Measurements from ENCODE around the gene PITX1.

PITX1 gene

GRCh38 chr5:135075621-135076020 is 41.6 kb upstream of the PITX1 start:
- Histone ChIP-seq H3K4me1 (ENCODE audit: insufficient read depth, insufficient read length) (peaks cover 7% of the 10 kb centered on the region), H3K36me3 (ENCODE audit: insufficient read depth, insufficient read length, low read length) (no peaks in the 10 kb centered on the region), H3K9ac (ENCODE audit: insufficient read length, low read depth) (no peak overlapping the region), H3K9me3 (ENCODE audit: insufficient read depth, low read length) (no peaks in the 10 kb centered on the region; the same call in 1 of the 2 replicates), H3K27me3 (ENCODE audit: insufficient read depth, insufficient read length) (peaks cover 13% of the 10 kb centered on the region), H3K4me3 (ENCODE audit: insufficient read length, low read depth) (no peak overlapping the region)
- no peak for DNase-seq (ENCODE audit: low read depth, low spot score)
- TF ChIP-seq ZNF274 (IDR thresholded peaks at IDR 0.05; ENCODE audit: low read depth, low read length) = no peak
- no peak for TF ChIP-seq YY1 (IDR thresholded peaks at IDR 0.05; ENCODE audit: insufficient read depth, insufficient read length)
- TF ChIP-seq SUZ12 (IDR thresholded peaks at IDR 0.05; ENCODE audit: extremely low read depth, insufficient read depth, insufficient read length) = no peak

DNA sequence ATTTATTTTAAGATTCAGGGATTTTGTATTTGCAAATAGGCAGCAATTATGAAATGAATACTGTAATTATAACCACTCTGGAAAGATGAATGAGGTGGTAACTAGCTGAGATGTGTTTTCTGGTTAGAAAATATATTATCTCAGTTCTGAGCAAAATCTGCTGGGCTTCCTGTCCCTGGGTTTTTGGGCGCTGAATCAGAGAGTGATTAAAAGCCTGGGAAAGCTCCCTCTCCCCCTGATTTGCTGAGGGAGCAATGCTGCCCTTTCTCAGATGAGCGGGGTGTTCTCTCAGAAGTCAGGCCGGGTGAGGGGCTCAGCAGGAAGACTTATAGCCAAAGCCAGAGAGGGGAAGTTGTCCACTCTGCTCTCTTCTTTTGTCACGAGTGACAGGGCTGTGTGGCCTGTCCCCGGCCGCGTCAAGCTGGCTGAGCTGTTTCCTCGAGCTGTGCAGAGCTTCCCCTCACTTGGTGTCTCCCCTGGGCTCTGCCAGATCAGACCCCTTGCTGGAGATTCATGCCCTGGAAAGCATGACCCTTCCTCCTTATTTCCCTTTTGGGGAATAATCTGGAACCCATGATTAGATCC is 39.8 kb upstream of the PITX1 start:
- Histone ChIP-seq H3K9ac (ENCODE audit: insufficient read length, low read depth) (no peak overlapping the region), H3K4me1 (ENCODE audit: insufficient read depth, insufficient read length) (peaks cover 7% of the 10 kb centered on the region), H3K27me3 (ENCODE audit: insufficient read depth, insufficient read length) (peaks cover 22% of the 10 kb centered on the region), H3K4me3 (ENCODE audit: insufficient read length, low read depth) (no peak overlapping the region), H3K9me3 (ENCODE audit: insufficient read depth, low read length) (no peaks in the 10 kb centered on the region), H3K36me3 (ENCODE audit: insufficient read depth, insufficient read length, low read length) (no peaks in the 10 kb centered on the region)
- no peak for DNase-seq (ENCODE audit: low read depth, low spot score)
- TF ChIP-seq ZNF274 (IDR thresholded peaks at IDR 0.05; ENCODE audit: low read depth, low read length) (no peak), YY1 (IDR thresholded peaks at IDR 0.05; ENCODE audit: insufficient read depth, insufficient read length) (no peak), SUZ12 (IDR thresholded peaks at IDR 0.05; ENCODE audit: extremely low read depth, insufficient read depth, insufficient read length) (no peak)

- DNase-seq (ENCODE audit: low read depth, low spot score) = no peak
- H3K9ac ChIP-seq (ENCODE audit: insufficient read length, low read depth) = no peak overlapping the region
- no peaks in the 10 kb centered on the region for H3K36me3 ChIP-seq (ENCODE audit: insufficient read depth, insufficient read length, low read length)
- H3K4me1 ChIP-seq (ENCODE audit: insufficient read depth, insufficient read length) = peaks cover 7% of the 10 kb centered on the region
- peaks cover 22% of the 10 kb centered on the region for H3K27me3 ChIP-seq (ENCODE audit: insufficient read depth, insufficient read length)
- H3K4me3 ChIP-seq (ENCODE audit: insufficient read length, low read depth) = no peak overlapping the region
- no peak for TF ChIP-seq SUZ12 (IDR thresholded peaks at IDR 0.05; ENCODE audit: extremely low read depth, insufficient read depth, insufficient read length)
- no peak for TF ChIP-seq ZNF274 (IDR thresholded peaks at IDR 0.05; ENCODE audit: low read depth, low read length)
- H3K9me3 ChIP-seq (ENCODE audit: insufficient read depth, low read length) = no peaks in the 10 kb centered on the region
Observed at GRCh38 chr5:135072387-135073281, 38.6 kb upstream of the PITX1 start.

- H3K9me3 ChIP-seq (ENCODE audit: insufficient read depth, low read length) = no peaks in the 10 kb centered on the region
- H3K36me3 ChIP-seq (ENCODE audit: insufficient read depth, insufficient read length, low read length) = no peaks in the 10 kb centered on the region
- peaks cover 7% of the 10 kb centered on the region for H3K4me1 ChIP-seq (ENCODE audit: insufficient read depth, insufficient read length)
- no peak for DNase-seq (ENCODE audit: low read depth, low spot score)
- peaks cover 25% of the 10 kb centered on the region for H3K27me3 ChIP-seq (ENCODE audit: insufficient read depth, insufficient read length)
- no peak for TF ChIP-seq ZNF274 (IDR thresholded peaks at IDR 0.05; ENCODE audit: low read depth, low read length)
- no peak for TF ChIP-seq YY1 (IDR thresholded peaks at IDR 0.05; ENCODE audit: insufficient read depth, insufficient read length)
- no peak for TF ChIP-seq SUZ12 (IDR thresholded peaks at IDR 0.05; ENCODE audit: extremely low read depth, insufficient read depth, insufficient read length)
- no peak overlapping the region for H3K9ac ChIP-seq (ENCODE audit: insufficient read length, low read depth)
- no peak overlapping the region for H3K4me3 ChIP-seq (ENCODE audit: insufficient read length, low read depth)
Observed at GRCh38 chr5:135071311-135071710, 37.3 kb upstream of the PITX1 start.

DNA sequence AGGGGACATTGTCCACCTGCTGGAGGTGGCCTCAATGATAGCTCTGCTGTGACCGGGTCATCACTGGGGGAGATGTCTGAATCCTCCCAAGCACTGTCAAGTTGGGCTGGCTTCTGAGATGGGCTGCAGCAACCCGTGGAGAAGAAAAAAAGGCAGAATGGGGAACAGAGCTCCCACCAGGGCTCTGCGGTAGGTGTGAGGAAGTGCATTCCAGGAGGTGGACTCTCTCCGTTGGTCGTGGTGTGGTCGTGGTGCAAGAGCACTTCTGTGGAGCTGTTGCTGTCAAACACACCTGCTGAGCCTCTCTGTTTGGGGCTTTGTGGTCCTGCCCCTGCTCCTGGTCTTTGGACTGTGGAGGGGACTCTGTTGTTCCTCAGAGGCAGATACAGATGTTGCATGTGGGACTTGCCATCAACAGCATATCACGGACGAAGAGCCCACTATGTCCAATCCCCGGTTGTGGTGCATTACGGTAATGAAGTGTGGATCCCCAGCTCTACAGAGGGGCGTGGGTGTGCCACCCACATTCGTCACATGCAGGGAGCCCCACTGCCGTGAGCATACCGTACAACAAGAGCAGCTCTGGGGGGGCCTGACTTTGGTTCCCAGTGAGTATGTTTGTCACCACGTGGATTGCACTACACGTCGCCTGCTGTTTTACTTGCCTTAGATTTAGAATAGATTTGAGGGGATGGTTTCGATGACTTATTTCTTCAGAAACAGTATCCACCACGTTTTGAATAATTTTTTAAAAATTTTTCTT is 36.0 kb upstream of the PITX1 start:
- no peak overlapping the region for H3K9ac ChIP-seq (ENCODE audit: insufficient read length, low read depth)
- peaks cover 25% of the 10 kb centered on the region for H3K27me3 ChIP-seq (ENCODE audit: insufficient read depth, insufficient read length)
- H3K4me3 ChIP-seq (ENCODE audit: insufficient read length, low read depth) = no peak overlapping the region
- no peak for TF ChIP-seq YY1 (IDR thresholded peaks at IDR 0.05; ENCODE audit: insufficient read depth, insufficient read length)
- TF ChIP-seq ZNF274 (IDR thresholded peaks at IDR 0.05; ENCODE audit: low read depth, low read length) = no peak
- no peak for TF ChIP-seq SUZ12 (IDR thresholded peaks at IDR 0.05; ENCODE audit: extremely low read depth, insufficient read depth, insufficient read length)
- no peak for DNase-seq (ENCODE audit: low read depth, low spot score)
- no peaks in the 10 kb centered on the region for H3K36me3 ChIP-seq (ENCODE audit: insufficient read depth, insufficient read length, low read length)
- peaks cover 10% of the 10 kb centered on the region for H3K4me1 ChIP-seq (ENCODE audit: insufficient read depth, insufficient read length)
- H3K9me3 ChIP-seq (ENCODE audit: insufficient read depth, low read length) = no peaks in the 10 kb centered on the region

DNA sequence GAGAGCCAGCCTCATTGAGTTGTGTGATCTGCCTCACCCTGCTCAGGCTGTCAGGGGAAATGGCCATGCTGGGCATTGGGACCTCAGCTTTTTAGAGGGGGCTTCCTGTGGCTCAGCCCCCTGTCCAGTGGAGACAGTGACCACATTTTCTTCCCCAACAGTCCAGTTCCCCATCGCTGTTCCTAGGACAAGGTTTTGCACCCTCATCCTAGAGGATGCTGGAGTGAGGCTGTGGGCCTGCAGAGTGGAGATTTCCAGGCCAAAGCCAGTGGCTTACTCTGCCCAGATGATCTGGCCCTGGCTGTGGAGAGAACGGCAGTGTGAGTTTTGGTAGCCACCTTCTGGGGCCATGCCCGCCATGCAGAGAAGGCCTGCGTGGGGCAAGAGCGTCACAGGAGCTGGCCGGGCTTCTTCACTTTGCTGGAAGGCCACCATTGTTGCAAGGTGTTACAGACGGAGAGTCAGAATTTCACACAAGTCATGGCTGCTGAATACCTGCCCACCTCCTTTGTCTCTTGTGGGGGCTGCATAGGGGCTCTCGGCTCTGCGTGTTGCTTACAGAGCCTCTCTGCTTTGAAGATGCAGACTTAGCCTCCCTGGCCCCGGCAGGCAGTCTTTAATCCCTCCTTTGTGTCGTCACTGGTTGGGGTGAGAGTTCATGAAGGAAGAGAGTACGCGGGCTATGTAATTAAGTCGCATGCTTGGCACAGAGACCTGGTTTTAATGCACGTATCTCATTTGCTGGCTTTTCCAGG is 35.2 kb upstream of the PITX1 start:
- peaks cover 10% of the 10 kb centered on the region for H3K4me1 ChIP-seq (ENCODE audit: insufficient read depth, insufficient read length)
- no peak overlapping the region for H3K9ac ChIP-seq (ENCODE audit: insufficient read length, low read depth)
- no peaks in the 10 kb centered on the region for H3K36me3 ChIP-seq (ENCODE audit: insufficient read depth, insufficient read length, low read length)
- H3K9me3 ChIP-seq (ENCODE audit: insufficient read depth, low read length) = no peaks in the 10 kb centered on the region
- H3K4me3 ChIP-seq (ENCODE audit: insufficient read length, low read depth) = no peak overlapping the region
- peak; percentile 32 for DNase-seq (ENCODE audit: low read depth, low spot score)
- peaks cover 22% of the 10 kb centered on the region for H3K27me3 ChIP-seq (ENCODE audit: insufficient read depth, insufficient read length)
- TF ChIP-seq YY1 (IDR thresholded peaks at IDR 0.05; ENCODE audit: insufficient read depth, insufficient read length) = no peak
- no peak for TF ChIP-seq ZNF274 (IDR thresholded peaks at IDR 0.05; ENCODE audit: low read depth, low read length)
